Left renal cortex interstitium (tissue), 4 donors: Measurements from ENCODE around the gene NUDCD2. TPM values are rescaled to one million over a fixed set of nuclear protein-coding genes. Genes with fewer than 3 reads are reported as not detected.
A peak's percentile ranks its signal among the peaks of the same experiment; 100 is the strongest.
"Not testable (repeated sequence)": the region's sequence is repeated elsewhere in the genome, so short reads cannot be mapped to it uniquely, and the experiment has no call there.

Experiments
- DNase-seq, 4 donors: peaks; one replicate each; pipeline ENCODE4 v3.0.0-alpha.2; 2013; ENCODE audit warnings: low read depth in 4 of 4, low spot score in 2 of 4, missing footprints in 1 of 4
- polyA plus RNA-seq, 4 donors: library from polyadenylated mRNA; unstranded; fragments of 120-200 nt; gene quantifications; one replicate each; pipeline ENCODE4 v1.2.1, GENCODE V29; 2013; ENCODE audit not compliant: insufficient read length in 4 of 4

The NUDCD2 gene
- polyA plus RNA-seq, 4 donors, result 50.1 to 63.3 (median 57.3) TPM

DNA sequence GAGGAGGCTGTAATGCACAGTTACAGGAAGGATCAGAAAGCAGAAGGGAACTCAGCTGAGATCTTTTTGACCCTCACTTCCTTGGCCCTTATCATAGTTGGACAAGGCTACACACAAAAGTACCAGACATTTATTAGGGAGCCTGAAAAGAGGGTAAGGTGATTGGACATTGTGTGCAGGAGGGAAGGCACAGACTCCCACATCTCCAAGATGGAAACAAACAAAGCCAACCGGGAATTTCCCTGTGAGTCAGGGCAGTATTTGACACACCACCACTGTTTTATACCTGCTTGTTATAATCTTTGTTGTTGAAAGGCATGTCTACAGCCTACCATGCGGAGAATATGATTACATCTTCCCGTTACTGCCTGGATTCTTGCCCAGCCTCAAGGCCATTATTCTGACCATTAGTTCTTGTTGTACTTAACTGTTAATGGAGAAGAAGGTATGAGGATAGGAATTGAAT lies 25.5 kb downstream of the NUDCD2 start:
- no peak for DNase-seq

DNA sequence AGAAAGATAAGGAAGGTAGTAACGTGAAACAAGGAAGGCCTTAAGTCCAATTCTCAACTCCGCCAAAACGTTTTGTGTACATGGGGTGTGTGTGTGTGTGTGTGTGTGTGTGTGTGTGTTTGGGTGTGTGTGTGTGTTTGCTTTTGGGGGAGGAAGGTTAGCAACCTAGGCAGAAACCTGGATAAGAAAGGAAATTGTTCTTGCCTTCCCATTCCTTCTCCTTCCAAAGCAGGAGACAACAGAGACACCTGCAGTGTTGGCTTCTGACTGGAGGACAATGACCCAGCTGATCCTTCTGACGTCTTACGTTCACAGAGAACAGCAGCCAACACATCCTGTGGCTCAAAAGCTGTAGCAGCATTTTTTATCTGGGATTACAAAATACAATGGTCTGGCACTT lies 26.6 kb downstream of the NUDCD2 start:
- DNase-seq, result no peak

DNA sequence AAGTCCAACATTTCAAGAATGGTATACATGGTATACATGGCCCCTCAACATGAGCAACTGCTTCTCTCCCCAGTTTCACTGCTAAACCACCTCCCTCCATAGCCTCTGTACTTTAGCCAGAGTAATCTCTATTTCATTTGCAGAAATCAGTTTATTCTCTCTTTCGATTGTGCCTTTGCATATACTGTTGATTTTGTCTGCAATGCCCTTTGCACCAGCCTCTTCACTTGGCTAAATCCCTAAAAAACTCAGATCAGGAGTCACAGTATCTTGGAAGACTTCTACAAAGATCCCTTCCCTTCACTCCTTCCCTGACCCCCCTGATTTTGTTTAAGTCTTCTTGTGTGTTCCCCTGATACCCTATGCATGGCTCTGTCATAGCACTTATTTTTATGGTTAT lies 27.4 kb downstream of the NUDCD2 start:
- DNase-seq, result no peak

DNA sequence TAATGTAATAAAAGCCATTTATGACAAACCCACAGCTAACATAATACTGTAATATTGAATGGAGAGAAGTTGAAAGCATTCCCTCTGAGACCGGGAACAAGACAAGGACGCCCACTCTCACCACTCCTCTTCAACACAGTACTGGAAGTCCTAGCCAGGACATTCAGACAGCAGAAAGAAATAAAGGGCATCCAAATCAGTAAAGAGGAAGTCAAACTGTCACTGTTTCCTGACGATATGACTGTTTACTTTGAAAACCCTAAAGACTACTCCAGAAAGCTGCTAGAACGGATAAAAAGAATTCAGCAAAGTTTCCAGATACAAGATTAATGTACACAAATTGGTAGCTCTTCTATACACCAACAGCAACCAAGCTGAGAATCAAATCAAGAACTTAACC lies 33.8 kb downstream of the NUDCD2 start:
- DNase-seq, result not testable (repeated sequence)

DNA sequence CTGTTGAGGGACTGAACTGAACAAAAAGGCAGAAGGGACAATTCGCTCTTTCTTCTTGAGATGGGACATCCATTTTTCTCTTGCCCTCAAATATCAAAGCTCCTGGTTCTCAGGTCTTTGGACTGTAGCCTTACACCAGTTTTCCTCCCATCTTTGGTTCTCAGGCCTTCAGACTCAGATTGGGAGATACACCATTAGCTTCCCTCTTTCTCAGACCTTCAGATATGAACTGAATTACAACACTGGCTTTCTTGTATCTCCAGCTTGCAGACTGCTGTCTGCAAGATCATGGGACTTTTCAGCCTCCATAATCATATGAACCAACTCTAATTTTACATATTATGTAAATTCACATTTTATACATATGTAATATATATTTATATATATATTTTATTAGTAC lies 35.1 kb downstream of the NUDCD2 start:
- no peak for DNase-seq

DNA sequence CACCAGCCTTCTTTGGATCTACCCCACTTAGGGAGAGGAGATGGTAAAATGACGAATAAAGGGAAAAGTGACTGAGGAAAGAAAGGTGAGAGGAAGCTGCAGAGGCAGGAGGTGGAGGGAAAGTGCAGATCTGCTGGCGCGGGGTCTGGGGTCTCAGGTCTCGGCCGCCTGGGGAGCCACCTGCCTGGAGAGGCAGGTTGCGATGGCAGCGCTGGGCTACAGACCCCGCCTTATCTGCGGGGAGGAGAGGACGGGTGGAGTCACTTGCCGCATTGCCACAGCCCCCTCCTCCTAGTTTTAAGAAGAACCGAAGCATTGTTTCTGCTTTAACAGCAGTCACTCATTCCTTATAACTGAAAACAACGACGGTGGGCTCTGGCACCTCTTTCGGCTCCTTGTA lies 44.2 kb downstream of the NUDCD2 start:
- not testable (repeated sequence) for DNase-seq

DNA sequence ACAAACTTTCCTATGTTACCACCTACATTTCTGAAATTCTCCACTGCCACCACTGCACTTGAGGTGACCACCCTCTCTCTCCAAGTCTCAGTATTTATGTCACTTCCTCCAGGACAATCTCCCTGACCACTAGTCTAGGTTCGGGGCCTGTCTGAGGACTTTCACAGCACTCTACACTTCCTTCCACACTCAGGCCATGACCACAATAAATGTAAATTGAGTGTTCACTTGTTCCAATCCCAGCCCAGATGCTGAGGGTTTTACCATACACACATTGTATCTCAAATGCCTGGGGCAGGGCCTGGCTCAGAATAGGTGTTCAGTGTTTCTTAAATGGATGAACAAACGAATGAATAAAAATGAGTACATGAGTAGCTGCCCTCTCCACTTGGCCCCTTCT lies 49.4 kb downstream of the NUDCD2 start:
- DNase-seq, result no peak

DNA sequence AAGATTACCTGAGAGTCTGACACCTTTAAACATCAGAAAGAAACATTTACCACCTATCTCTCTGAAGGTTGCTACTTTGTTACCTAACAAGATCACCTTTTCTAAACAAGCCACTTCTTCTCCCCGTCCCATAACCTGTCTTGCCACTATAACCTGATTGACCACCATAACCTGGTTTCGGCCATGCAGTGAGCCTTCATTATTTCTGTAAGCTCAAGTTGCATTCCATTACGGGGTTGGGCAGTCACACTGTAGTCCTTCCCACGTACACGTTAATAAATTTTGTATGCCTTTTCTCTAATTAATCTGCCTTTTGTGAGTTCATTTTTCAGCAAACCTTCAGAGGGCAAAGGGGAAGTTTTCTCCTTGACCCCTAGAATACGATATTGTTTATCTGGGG lies 50.5 kb downstream of the NUDCD2 start:
- no peak for DNase-seq

DNA sequence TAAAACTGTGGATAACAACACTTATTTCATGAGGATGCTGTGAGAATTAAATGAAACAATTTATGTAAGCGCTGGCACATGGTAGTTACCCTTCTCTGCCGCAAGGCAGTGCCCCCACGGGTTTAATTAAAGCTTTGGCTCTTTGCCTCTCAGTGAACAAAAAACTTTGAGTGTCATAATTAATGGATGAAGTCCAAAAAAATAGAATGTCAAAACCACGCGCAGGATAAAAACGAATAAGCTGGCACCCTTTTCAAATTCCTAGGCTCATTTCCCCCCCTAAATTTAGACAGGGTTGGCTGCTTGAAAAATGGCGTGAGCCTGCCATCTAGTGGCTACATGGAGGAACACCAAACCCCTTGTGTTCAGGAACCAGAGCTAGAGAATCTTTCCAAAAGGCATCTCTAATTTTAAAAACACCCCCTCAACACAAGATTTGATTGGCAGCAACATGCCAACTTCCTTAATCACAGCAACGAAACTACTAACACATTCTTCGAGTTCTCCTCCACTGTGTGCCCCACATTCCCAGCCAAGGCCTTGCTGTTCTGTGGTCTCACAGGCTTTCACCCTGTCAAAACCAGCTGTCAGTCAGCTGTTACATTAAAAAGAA lies 51.5 kb downstream of the NUDCD2 start:
- DNase-seq, result peak in 3 of 4 donors; percentile 26 to 44 (median 34)

DNA sequence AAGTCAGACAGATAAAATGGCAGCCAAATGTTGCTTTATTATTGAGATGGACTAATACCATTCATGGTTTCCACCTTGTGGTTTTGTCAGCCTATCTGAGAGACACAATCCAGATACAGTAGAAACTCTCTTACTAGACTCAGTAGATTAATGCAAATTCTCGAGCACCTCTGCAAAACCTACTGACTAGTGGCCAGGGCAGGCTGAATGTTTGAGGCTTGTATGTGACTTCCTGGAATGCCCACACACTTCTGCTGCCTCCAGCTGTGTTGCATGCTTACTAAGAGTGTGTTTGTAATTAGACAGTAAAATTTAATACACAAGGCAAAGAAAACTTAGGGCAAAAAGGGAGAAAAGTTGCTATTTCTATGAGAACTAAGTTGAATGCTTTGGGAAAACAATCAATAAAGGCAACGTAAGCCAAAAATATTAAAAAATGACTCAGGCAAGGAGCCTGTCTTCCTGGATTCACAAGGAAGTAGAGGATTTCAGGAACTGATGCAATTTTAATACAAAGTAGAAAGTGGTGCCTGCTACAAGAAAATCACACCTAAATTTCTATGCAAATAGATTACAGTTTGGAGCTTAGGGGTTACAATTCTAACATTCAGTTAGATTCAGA lies 52.8 kb downstream of the NUDCD2 start:
- DNase-seq, result no peak

DNA sequence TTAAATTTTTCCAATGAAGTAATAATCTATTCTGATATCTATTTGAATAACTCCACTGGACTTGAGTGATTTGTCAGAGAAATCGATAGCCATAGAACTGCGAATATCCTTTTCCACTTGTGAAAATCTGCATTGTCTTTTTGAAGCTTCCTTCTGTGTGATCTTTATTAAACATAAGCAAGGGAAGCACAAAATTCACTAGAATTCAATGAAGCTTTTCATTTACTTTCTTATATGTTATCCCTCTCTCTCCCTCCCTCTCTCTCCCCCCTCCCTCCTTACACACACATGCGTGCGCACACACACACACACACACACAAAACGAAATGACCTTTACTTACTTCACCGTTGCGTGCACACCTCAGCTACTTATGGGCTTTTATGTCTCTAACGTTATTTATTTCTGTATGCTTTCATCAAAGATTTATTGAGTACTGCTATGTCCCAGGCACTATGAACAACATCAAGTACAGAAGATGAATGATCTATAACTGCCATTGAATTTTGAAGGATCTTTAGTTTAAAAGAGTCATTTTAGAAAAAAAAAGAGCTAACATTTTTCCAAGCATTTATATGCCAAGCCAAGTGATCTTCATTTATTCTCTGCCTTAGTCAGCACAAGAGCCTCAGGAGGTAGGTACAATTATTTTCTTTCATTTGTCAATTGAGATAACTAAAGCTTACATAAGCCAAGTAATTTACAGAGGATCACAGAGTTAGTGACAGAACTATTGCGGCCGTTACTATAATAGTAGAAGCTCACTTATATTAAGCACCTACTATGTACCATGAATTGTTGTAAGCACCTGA lies 55.3 kb downstream of the NUDCD2 start:
- DNase-seq, result no peak

DNA sequence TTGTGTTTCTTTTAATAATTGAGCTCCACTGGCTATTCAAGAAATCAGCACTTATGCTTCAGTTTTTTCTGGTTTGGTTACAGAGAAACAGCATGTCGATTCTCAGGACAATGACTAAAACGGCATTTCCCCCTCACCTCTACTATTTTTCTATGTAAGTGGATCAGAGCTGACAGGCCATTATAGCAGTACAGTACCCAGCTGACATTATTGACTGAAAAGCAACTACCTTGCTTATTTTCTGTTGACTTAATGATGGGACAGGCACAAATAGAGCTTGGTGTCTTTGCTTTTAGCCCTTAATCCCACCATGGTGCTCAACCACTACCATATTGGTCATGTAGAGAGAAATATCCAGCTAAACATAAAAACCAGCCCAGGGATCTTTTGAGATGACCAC lies 57.9 kb downstream of the NUDCD2 start:
- no peak for DNase-seq

DNA sequence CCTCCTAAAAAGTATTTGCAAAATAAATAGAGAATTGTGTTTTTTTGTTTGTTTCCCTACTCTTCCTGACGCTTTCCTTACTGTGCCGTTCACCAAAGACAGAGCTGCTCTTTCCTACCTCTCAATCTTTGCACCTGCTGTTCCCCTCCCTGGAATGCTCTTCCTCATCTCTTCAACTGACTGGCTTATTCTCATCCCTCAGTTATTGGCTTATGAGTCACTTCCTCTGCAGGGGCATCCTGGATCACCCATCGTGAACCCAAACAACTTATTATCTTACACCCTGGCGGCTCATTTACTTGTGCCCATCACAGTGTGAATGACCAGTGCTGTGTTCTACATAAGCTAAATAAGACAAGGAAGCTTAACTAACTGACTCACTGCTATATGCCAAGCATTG lies 58.6 kb downstream of the NUDCD2 start:
- no peak for DNase-seq

DNA sequence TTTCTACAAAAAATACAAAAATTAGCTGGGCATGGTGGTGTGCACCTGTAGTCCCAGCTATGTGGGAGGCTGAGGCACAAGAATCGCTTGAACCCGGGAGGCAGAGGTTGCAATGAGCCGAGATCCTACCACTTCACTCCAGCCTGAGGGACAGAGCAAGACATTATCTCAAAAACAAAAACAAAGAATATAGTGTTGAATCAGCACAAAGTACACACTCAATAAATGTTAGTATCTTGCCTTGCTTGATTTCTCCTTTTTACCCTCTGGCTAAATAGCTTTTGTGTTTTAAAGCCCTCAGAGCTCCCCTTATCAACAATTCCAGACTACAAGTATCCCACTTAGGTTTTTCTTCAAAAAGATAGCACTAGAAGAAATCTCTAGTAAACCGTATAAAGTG lies 60.0 kb downstream of the NUDCD2 start:
- DNase-seq, result no peak

DNA sequence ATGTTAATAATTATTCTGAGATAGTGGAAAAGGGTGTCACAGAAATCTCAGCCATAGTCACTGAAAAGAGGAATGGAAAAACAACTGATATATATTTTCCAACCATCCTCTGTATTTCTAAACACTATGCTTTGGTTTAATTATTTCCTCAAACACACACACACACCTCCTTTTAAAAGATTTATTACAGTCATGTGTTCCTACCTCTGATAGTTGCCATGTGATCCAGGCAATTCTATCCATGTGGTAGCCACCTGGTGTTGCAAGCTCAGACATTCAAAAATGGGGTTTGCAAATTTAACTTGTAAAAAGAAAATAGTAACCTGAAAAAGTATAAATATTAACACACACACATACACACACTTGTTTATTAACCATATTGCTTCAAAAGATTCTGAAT lies 62.5 kb downstream of the NUDCD2 start:
- no peak for DNase-seq

DNA sequence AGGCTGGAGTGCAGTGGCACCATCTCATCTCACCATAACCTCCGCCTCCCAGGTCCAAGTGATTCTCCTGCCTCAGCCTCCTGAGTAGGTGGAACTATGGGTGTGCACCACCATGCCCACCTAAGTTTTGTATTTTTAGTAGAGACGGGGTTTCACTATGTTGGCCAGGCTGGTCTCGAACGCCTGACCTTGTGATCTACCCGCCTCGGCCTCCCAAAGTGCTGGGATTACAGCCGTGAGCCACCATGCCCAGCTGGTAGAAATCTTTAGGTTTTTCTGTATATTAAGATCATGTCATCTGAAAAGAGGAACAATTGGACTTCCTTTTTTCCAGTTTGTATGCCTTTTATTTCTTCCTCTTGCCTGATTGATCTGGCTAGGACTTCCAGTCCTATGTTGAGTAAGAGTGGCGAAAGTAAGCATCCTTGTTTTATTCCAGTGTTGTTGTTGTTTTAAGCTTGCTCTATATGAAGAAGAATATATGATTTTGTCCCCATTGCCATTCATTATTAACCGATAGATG lies 63.0 kb downstream of the NUDCD2 start:
- not testable (repeated sequence) for DNase-seq

Other genes with a start within 250 kb of the NUDCD2 start
- 100 to 1,000 TPM; 159 to 224 (median 199) TPM for gene CCNG1, start 22.5 kb downstream of the NUDCD2 start, polyA plus RNA-seq
- 10 to 100 TPM; 18.0 to 21.5 (median 20.9) TPM for gene HMMR, start 530 bp upstream of the NUDCD2 start, polyA plus RNA-seq
- gene MAT2B, start 45.5 kb upstream of the NUDCD2 start, polyA plus RNA-seq, result 100 to 1,000 TPM in 3 of 4 donors, 10 to 100 TPM in 1; 99.3 to 113 (median 109) TPM